Panc1 (cell line): ENCODE results near the gene OR10A4. TPM values are rescaled to one million over a fixed set of nuclear protein-coding genes. Genes with fewer than 3 reads are reported as not detected.

Experiments
- ATAC-seq: fragments of 200-7000 bp; cut with Tn5 transposase; 2 replicates; pipeline ENCODE4 v1.9.1; 2020; ENCODE audit warnings: mild to moderate bottlenecking, moderate library complexity
- BruUV-seq: library from RNA; stranded (reverse); fragments of 400-500 nt; replicated peaks from 2 replicates; lab custom pipeline; 2021; lab: Mats Ljungman, UMichigan
- CTCF ChIA-PET: fragments of 300-600 bp; sonication (Branson Sonifier 250); formaldehyde crosslinking; loops from one replicate; lab custom pipeline; 2022; ENCODE audit warnings: antibody characterized with exemption; lab: Charles Lee
- POLR2A ChIA-PET: fragments of 300-600 bp; sonication (Branson Sonifier 250); formaldehyde crosslinking; loops from one replicate; lab custom pipeline; 2022; ENCODE audit warnings: antibody characterized with exemption; lab: Charles Lee
- DNase-seq: peaks from one replicate; pipeline ENCODE4 v3.0.0-alpha.2; 2010; ENCODE audit warnings: low read depth, low spot score
- H3K27ac ChIP-seq: 2 replicates; pipeline ENCODE4 v1.5.1; 2011; ENCODE audit warnings: mild to moderate bottlenecking, low read length, inconsistent platforms
- H3K27me3 ChIP-seq: fragments of 200-500 bp; sonication (Bioruptor generic); 2 replicates; pipeline ENCODE4 v1.6.0; 2014; ENCODE audit warnings: low read length, inconsistent platforms; ENCODE audit not compliant: control insufficient read depth, insufficient read depth
- H3K36me3 ChIP-seq: fragments of 200-500 bp; sonication (Bioruptor generic); 2 replicates; pipeline ENCODE4 v1.5.1; 2014; ENCODE audit warnings: inconsistent platforms, mild to moderate bottlenecking, low read length, moderate library complexity; ENCODE audit not compliant: control insufficient read depth, insufficient read depth
- H3K4me1 ChIP-seq: 2 replicates; pipeline ENCODE4 v1.5.1; 2011; ENCODE audit warnings: inconsistent platforms, mild to moderate bottlenecking, low read length, moderate library complexity; ENCODE audit not compliant: control insufficient read depth, insufficient read depth
- H3K4me3 ChIP-seq, 2 experiments: 2 replicates each; pipeline ENCODE4 v1.5.1; 2011 to 2012; ENCODE audit warnings: low read depth in 2 of 2, low read length in 2 of 2, mild to moderate bottlenecking in 2 of 2, inconsistent platforms in 1 of 2, moderate library complexity in 1 of 2
- H3K9me3 ChIP-seq: fragments of 200-500 bp; sonication (Bioruptor generic); 2 replicates; pipeline ENCODE4 v1.5.1; 2014; ENCODE audit warnings: low read depth, mild to moderate bottlenecking, inconsistent platforms, low read length, moderate library complexity; ENCODE audit not compliant: control insufficient read depth, insufficient read depth
- POLR2AphosphoS5 ChIP-seq: IDR thresholded peaks from 2 replicates; pipeline ENCODE4 v1.6.1; 2012; ENCODE audit warnings: mild to moderate bottlenecking, low read depth, low read length, moderate library complexity
- SIN3A ChIP-seq: IDR thresholded peaks from 2 replicates; pipeline ENCODE4 v1.6.1; 2012; ENCODE audit warnings: low read depth, mild to moderate bottlenecking, low read length, moderate library complexity, borderline replicate concordance; ENCODE audit not compliant: insufficient read depth
- TCF7L2 ChIP-seq: IDR thresholded peaks from 2 replicates; pipeline ENCODE4 v1.6.1; 2011; ENCODE audit warnings: mild to moderate bottlenecking, low read depth, low read length, inconsistent platforms
- in situ Hi-C: cut with HindIII; loops from 2 replicates; pipeline ENCODE4 v1.10.0; 2016; ENCODE audit warnings: low sequenced_read_pairs, low pct_unique_long_range_greater_than_20kb
- intact Hi-C: fragments of 100-400 bp; cut with micrococcal nuclease; formaldehyde crosslinking; loops from one replicate; pipeline ENCODE4 v1.10.0; 2022; ENCODE audit not compliant: unreplicated experiment
- total RNA-seq: library from RNA; stranded (reverse); gene quantifications from one replicate; pipeline ENCODE4 v1.2.1, GENCODE V29; 2021; ENCODE audit not compliant: unreplicated experiment
- TF ChIP-seq, protein P1 (sequence below), 2 experiments: IDR thresholded peaks; 2 replicates each; pipeline ENCODE4 v1.6.1; 2011 to 2012; ENCODE audit warnings: low read depth in 2 of 2, control low read depth in 1 of 2, low read length in 1 of 2, mild to moderate bottlenecking in 1 of 2, moderate library complexity in 1 of 2; ENCODE audit not compliant: insufficient read depth in 1 of 2
- TF ChIP-seq, protein P2 (sequence below): fragments of 450-650 bp; IDR thresholded peaks from 2 replicates; pipeline ENCODE4 v1.5.1; 2017; ENCODE audit warnings: mild to moderate bottlenecking

The OR10A4 gene
- total RNA-seq, 1 experiment from 2014 or later = not detected

DNA sequence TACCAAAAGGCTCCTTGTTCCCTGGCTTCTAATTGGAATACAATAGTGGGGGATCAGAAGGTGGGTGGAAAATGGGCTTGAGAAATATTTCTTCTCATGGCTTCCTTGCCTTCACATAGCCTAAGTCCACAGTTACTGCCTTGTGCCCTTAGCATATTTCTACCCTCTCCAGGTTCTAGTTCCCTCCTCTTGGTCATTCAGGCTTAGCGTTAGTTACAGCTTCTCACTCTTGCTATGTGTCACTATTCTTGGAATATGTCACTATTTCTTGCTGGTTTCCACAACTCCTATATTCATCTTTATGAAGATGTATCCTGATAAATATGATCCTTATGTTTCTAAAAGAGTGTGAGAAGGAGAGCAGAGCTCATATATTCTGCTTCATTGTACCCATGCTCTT lies 13.4 kb downstream of the OR10A4 start:
- ATAC-seq (no peak), DNase-seq (no peak)
- Histone ChIP-seq H3K9me3 (no peaks in the 10 kb centered on the region), H3K27ac (no peak overlapping the region), H3K36me3 (no peaks in the 10 kb centered on the region), H3K4me3 (no peak overlapping the region), H3K27me3 (peaks cover 4% of the 10 kb centered on the region; the same call in 1 of the 2 replicates), H3K4me1 (no peaks in the 10 kb centered on the region)
- in situ Hi-C loops = no loop called here
- POLR2A ChIA-PET = no interaction called here
- intact Hi-C loops = no loop called here
- no TSS peak for BruUV-seq
- TF ChIP-seq, protein P1, sequence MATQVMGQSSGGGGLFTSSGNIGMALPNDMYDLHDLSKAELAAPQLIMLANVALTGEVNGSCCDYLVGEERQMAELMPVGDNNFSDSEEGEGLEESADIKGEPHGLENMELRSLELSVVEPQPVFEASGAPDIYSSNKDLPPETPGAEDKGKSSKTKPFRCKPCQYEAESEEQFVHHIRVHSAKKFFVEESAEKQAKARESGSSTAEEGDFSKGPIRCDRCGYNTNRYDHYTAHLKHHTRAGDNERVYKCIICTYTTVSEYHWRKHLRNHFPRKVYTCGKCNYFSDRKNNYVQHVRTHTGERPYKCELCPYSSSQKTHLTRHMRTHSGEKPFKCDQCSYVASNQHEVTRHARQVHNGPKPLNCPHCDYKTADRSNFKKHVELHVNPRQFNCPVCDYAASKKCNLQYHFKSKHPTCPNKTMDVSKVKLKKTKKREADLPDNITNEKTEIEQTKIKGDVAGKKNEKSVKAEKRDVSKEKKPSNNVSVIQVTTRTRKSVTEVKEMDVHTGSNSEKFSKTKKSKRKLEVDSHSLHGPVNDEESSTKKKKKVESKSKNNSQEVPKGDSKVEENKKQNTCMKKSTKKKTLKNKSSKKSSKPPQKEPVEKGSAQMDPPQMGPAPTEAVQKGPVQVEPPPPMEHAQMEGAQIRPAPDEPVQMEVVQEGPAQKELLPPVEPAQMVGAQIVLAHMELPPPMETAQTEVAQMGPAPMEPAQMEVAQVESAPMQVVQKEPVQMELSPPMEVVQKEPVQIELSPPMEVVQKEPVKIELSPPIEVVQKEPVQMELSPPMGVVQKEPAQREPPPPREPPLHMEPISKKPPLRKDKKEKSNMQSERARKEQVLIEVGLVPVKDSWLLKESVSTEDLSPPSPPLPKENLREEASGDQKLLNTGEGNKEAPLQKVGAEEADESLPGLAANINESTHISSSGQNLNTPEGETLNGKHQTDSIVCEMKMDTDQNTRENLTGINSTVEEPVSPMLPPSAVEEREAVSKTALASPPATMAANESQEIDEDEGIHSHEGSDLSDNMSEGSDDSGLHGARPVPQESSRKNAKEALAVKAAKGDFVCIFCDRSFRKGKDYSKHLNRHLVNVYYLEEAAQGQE (IDR thresholded peaks at IDR 0.05; ENCODE audit: insufficient read depth in 1 of 2, low read depth in 2 of 2, low read length in 1 of 2) = no peak
- TF ChIP-seq POLR2AphosphoS5 = no peak
- no peak for TF ChIP-seq SIN3A
- TF ChIP-seq, protein P2, sequence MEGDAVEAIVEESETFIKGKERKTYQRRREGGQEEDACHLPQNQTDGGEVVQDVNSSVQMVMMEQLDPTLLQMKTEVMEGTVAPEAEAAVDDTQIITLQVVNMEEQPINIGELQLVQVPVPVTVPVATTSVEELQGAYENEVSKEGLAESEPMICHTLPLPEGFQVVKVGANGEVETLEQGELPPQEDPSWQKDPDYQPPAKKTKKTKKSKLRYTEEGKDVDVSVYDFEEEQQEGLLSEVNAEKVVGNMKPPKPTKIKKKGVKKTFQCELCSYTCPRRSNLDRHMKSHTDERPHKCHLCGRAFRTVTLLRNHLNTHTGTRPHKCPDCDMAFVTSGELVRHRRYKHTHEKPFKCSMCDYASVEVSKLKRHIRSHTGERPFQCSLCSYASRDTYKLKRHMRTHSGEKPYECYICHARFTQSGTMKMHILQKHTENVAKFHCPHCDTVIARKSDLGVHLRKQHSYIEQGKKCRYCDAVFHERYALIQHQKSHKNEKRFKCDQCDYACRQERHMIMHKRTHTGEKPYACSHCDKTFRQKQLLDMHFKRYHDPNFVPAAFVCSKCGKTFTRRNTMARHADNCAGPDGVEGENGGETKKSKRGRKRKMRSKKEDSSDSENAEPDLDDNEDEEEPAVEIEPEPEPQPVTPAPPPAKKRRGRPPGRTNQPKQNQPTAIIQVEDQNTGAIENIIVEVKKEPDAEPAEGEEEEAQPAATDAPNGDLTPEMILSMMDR = no peak
- no peak for TF ChIP-seq TCF7L2
- CTCF ChIA-PET = interaction anchor here (0.9 kb wide), 1 partner anchor 134 kb away, joined by 4 read pairs; no protein-coding TSS in a partner anchor

DNA sequence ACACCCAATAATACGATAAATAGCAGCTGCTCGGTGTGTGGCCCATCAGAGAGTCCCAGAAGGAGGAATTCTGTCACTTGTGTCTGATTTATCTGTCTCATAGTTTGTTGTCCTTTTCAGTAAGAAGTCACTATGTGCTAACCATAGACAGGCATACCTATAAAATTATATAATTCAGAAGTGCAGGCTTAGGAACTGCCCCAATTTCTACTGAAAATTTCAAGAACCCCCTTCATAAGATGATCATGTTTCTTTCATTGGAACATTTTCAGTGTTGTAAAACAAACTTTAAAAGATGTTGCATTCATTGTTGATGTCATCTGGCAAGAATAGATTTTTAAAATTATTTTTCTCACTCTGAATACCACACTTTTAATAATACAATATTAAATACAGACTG lies 16.0 kb downstream of the OR10A4 start, which contains the start of gene OR2D2:
OR2D2 (minus strand) TSS at position 101 of the 400 bp plus-strand sequence; CDS start at position 101, 0 bp downstream.
- BruUV-seq = no TSS peak
- Histone ChIP-seq H3K4me1 (no peaks in the 10 kb centered on the region), H3K27me3 (no peaks in the 10 kb centered on the region), H3K4me3 (no peak within 1 kb of the TSS), H3K27ac (no peak within 1 kb of the TSS), H3K36me3 (no peaks in the 10 kb centered on the region), H3K9me3 (no peaks in the 10 kb centered on the region)
- in situ Hi-C loops = no loop called here
- CTCF ChIA-PET = no interaction called here
- POLR2A ChIA-PET = no interaction called here
- ATAC-seq = no peak
- no peak for DNase-seq
- TF ChIP-seq POLR2AphosphoS5 = no peak
- no peak for TF ChIP-seq SIN3A
- TF ChIP-seq TCF7L2 = no peak
- TF ChIP-seq, protein P2 = no peak
- TF ChIP-seq, protein P1 (IDR thresholded peaks at IDR 0.05; ENCODE audit: insufficient read depth in 1 of 2, low read depth in 2 of 2, low read length in 1 of 2) = no peak
- intact Hi-C loops = no loop called here
